HCT116 (cell line): Measurements from ENCODE around the gene SYNE3. TPM values are rescaled to one million over a fixed set of nuclear protein-coding genes. Genes with fewer than 3 reads are reported as not detected.

Experiments
- ATAC-seq: fragments of 200-7000 bp; cut with Tn5 transposase; 2 replicates; pipeline ENCODE4 v1.9.1; 2020; ENCODE audit warnings: mild to moderate bottlenecking, moderate library complexity
- BruUV-seq: library from RNA; stranded (reverse); fragments of 400-500 nt; replicated peaks from 2 replicates; lab custom pipeline; 2021; lab: Mats Ljungman, UMichigan
- CTCF ChIA-PET: fragments of 300-600 bp; sonication (Branson Sonifier 250); formaldehyde crosslinking; loops from one replicate; lab custom pipeline; 2021; ENCODE audit warnings: antibody characterized with exemption; lab: Charles Lee
- POLR2A ChIA-PET: fragments of 300-600, 350-600 bp; sonication (Branson Sonifier 250); formaldehyde crosslinking; loops from one replicate; lab custom pipeline; 2021; ENCODE audit warnings: antibody characterized with exemption; lab: Charles Lee
- RAD21 ChIA-PET, 2 experiments: fragments of 300-600 bp; sonication (Branson Sonifier 250); formaldehyde crosslinking; loops; one replicate each; lab custom pipeline; 2023; ENCODE audit warnings: low total read pairs in 2 of 2; ENCODE audit not compliant: uncharacterized antibody in 2 of 2, unreplicated experiment in 2 of 2, low non-redundant PET in 1 of 2; lab: Charles Lee
- DNase-seq: peaks from one replicate; pipeline ENCODE4 v3.0.0-alpha.2; 2010; ENCODE audit warnings: low read depth, low spot score
- H2AFZ ChIP-seq: fragments of 200-600 bp; shearing (Covaris generic), sonication (generic); 2 replicates; pipeline ENCODE4 v1.6.1; 2017; ENCODE audit warnings: low read depth, mixed run types, mixed read lengths, antibody characterized with exemption, low read length; ENCODE audit not compliant: poor library complexity, severe bottlenecking
- H3K27ac ChIP-seq: 2 replicates; pipeline ENCODE4 v1.5.1; 2012; ENCODE audit warnings: low read depth, low read length
- H3K27me3 ChIP-seq: fragments of 200-600 bp; sonication (generic); 2 replicates; pipeline ENCODE4 v1.6.1; 2016; ENCODE audit warnings: mixed run types, low read length, mixed read lengths; ENCODE audit not compliant: insufficient read depth
- H3K36me3 ChIP-seq, 2 experiments: fragments of 200-500 bp in 1 of 2; fragments of 200-600 bp in 1 of 2; sonication (Bioruptor generic) in 1 of 2; sonication (generic) in 1 of 2; 2 replicates each; pipeline versions ENCODE4 v1.5.1 to v1.6.1; 2014 to 2016; ENCODE audit warnings: low read length in 2 of 2, inconsistent platforms in 1 of 2, mixed read lengths in 1 of 2, mixed run types in 1 of 2; ENCODE audit not compliant: insufficient read depth in 2 of 2, control insufficient read depth in 1 of 2
- H3K4me1 ChIP-seq, 2 experiments: fragments of 200-600 bp in 1 of 2; sonication (generic) in 1 of 2; 2 replicates each; pipeline versions ENCODE4 v1.5.1 to v1.6.1; 2012 to 2017; ENCODE audit warnings: low read length in 2 of 2, inconsistent platforms in 1 of 2, mild to moderate bottlenecking in 1 of 2, mixed read lengths in 1 of 2, mixed run types in 1 of 2, moderate library complexity in 1 of 2; ENCODE audit not compliant: insufficient read depth in 2 of 2, control insufficient read depth in 1 of 2
- H3K4me2 ChIP-seq: fragments of 200-600 bp; sonication (generic); 2 replicates; pipeline ENCODE4 v1.6.1; 2017; ENCODE audit warnings: mixed run types, low read length, mixed read lengths
- H3K4me3 ChIP-seq, 2 experiments: fragments of 200-600 bp in 1 of 2; sonication (generic) in 1 of 2; replicated peaks in 1 of 2; 2 replicates each; pipeline ENCODE4 v1.5.1; 2011 to 2016; ENCODE audit warnings: low read length in 2 of 2, control low read depth in 1 of 2, low read depth in 1 of 2, mild to moderate bottlenecking in 1 of 2, mixed read lengths in 1 of 2, mixed run types in 1 of 2
- H3K79me2 ChIP-seq: fragments of 200-600 bp; sonication (generic); 2 replicates; pipeline ENCODE4 v1.6.1; 2017; ENCODE audit warnings: mild to moderate bottlenecking, mixed run types, low read length, moderate library complexity, mixed read lengths; ENCODE audit not compliant: insufficient read depth
- H3K9ac ChIP-seq: fragments of 200-600 bp; sonication (generic); 2 replicates; pipeline ENCODE4 v1.6.1; 2016; ENCODE audit warnings: low read length, mixed read lengths
- H3K9me2 ChIP-seq: fragments of 200-600 bp; sonication (generic), shearing (Covaris generic); 2 replicates; pipeline ENCODE4 v1.6.1; 2017; ENCODE audit warnings: mixed run types, mild to moderate bottlenecking, moderate library complexity; ENCODE audit not compliant: insufficient read depth
- H3K9me3 ChIP-seq, 2 experiments: fragments of 200-500 bp in 1 of 2; fragments of 200-600 bp in 1 of 2; sonication (Bioruptor generic) in 1 of 2; sonication (generic) in 1 of 2; 2 replicates each; pipeline ENCODE4 v1.6.1; 2014 to 2017; ENCODE audit warnings: low read length in 2 of 2, mixed read lengths in 2 of 2, inconsistent platforms in 1 of 2, low read depth in 1 of 2, mild to moderate bottlenecking in 1 of 2, mixed run types in 1 of 2, moderate library complexity in 1 of 2; ENCODE audit not compliant: control insufficient read depth in 1 of 2, insufficient read depth in 1 of 2
- H4K20me1 ChIP-seq: fragments of 200-600 bp; sonication (generic), shearing (Covaris generic); 2 replicates; pipeline ENCODE4 v1.6.1; 2017; ENCODE audit warnings: mixed run types, mild to moderate bottlenecking, moderate library complexity; ENCODE audit not compliant: insufficient read depth
- EGR1 ChIP-seq: IDR thresholded peaks from 2 replicates; pipeline ENCODE4 v1.6.1; 2012; ENCODE audit warnings: low read depth
- ELF1 ChIP-seq: IDR thresholded peaks from 2 replicates; pipeline ENCODE4 v1.6.1; 2012; ENCODE audit warnings: low read depth, borderline replicate concordance
- EZH2 ChIP-seq: fragments of 200-600 bp; sonication (generic); IDR thresholded peaks from 2 replicates; pipeline ENCODE4 v1.6.1; 2017; ENCODE audit warnings: antibody characterized with exemption, mixed run types
- FOSL1 ChIP-seq: IDR thresholded peaks from 2 replicates; pipeline ENCODE4 v1.6.1; 2012; ENCODE audit warnings: low read depth
- JUND ChIP-seq: IDR thresholded peaks from 2 replicates; pipeline ENCODE4 v1.6.1; 2012
- MAX ChIP-seq: IDR thresholded peaks from 2 replicates; pipeline ENCODE4 v1.6.1; 2012
- POLR2AphosphoS5 ChIP-seq: IDR thresholded peaks from 2 replicates; pipeline ENCODE4 v1.6.1; 2011; ENCODE audit warnings: mild to moderate bottlenecking, low read depth, low read length, moderate library complexity
- SIN3A ChIP-seq: IDR thresholded peaks from 2 replicates; pipeline ENCODE4 v1.6.1; 2012; ENCODE audit warnings: low read depth
- SRF ChIP-seq: IDR thresholded peaks from 2 replicates; pipeline ENCODE4 v1.6.1; 2012; ENCODE audit warnings: low read depth
- YY1 ChIP-seq: IDR thresholded peaks from 2 replicates; pipeline ENCODE4 v1.6.1; 2011; ENCODE audit warnings: low read length, low read depth, moderate library complexity, mild to moderate bottlenecking; ENCODE audit not compliant: insufficient replicate concordance; ENCODE audit errors: extremely low read depth
- ZFX ChIP-seq: fragments of 450-650 bp; IDR thresholded peaks from 2 replicates; pipeline ENCODE4 v1.6.1; 2017
- ZNF274 ChIP-seq: fragments of 200-500 bp; sonication (Bioruptor generic); IDR thresholded peaks from 2 replicates; pipeline ENCODE4 v1.6.1; 2014; ENCODE audit warnings: mild to moderate bottlenecking, low read depth, low read length, inconsistent platforms
- intact Hi-C: fragments of 100-400 bp; cut with micrococcal nuclease; formaldehyde crosslinking; loops from 2 replicates; pipeline ENCODE4 v1.10.0; 2022
- total RNA-seq: library from RNA; stranded (reverse); gene quantifications from one replicate; pipeline ENCODE4 v1.2.1, GENCODE V29; 2021; ENCODE audit not compliant: unreplicated experiment
- TF ChIP-seq, protein P1 (sequence below), 3 experiments: fragments of 200-600 bp in 1 of 3; sonication (generic) in 1 of 3; IDR thresholded peaks in 2 of 3; conservative IDR thresholded peaks in 1 of 3; 2 replicates each; pipeline ENCODE4 v1.5.1; 2012 to 2017; ENCODE audit warnings: low read depth in 2 of 3, low read length in 2 of 3, antibody characterized with exemption in 1 of 3, borderline replicate concordance in 1 of 3, control low read depth in 1 of 3, mild to moderate bottlenecking in 1 of 3, mixed read lengths in 1 of 3, mixed run types in 1 of 3, moderate library complexity in 1 of 3; ENCODE audit not compliant: insufficient read depth in 1 of 3
- TF ChIP-seq, protein P2 (sequence below): IDR thresholded peaks from 2 replicates; pipeline ENCODE4 v1.6.1; 2011; ENCODE audit warnings: mild to moderate bottlenecking, low read length, moderate library complexity; ENCODE audit not compliant: insufficient replicate concordance; ENCODE audit errors: extremely low read depth

The SYNE3 gene
- total RNA-seq, 1 experiment from 2014 or later = 3.6 TPM

DNA sequence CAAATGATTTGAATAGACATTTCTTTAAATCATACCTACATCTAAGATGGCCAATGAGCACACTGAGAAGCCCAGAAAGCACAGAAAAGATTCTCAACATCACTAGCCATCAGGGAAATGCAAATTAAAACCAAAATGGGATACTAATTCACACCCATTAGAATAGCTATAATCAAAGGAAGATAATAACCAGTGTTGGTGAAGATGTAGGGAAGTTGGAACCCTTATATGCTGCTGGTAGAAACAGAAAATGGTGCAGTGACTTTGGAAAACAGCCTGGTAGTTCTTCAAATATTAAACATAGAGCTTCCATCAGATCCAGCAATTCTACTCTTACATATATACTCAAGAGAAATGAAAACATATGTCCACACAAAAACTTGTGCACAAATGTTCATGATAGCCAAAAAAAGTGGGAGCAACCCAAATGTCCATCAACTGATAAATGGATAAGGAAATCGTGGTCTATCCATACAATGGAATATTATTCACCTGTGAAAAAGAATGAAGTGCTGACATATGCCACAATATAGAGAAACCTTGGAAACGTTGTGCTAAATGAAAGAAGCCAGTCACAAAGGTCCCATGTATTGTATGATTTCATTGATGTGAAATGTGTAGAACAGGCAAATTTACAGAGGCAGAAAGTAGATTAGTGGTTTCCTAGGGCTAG, 24.4 kb downstream of the SYNE3 start:
- no peaks in the 10 kb centered on the region for H4K20me1 ChIP-seq
- BruUV-seq = no TSS peak
- ChIA-PET POLR2A (no interaction called here), RAD21 (no interaction called here), CTCF (no interaction called here)
- H3K4me2 ChIP-seq = no peak overlapping the region
- H3K9me2 ChIP-seq = no peaks in the 10 kb centered on the region
- ATAC-seq = no peak
- H3K9me3 ChIP-seq = no peaks in the 10 kb centered on the region
- no peak overlapping the region for H2AFZ ChIP-seq
- no peak overlapping the region for H3K27ac ChIP-seq
- no peak overlapping the region for H3K4me3 ChIP-seq
- DNase-seq = no peak
- H3K79me2 ChIP-seq = no peaks in the 10 kb centered on the region
- H3K36me3 ChIP-seq = no peaks in the 10 kb centered on the region
- intact Hi-C loops = no loop called here
- no peak overlapping the region for H3K9ac ChIP-seq
- H3K4me1 ChIP-seq = peaks cover 0 to 10% of the 10 kb centered on the region in 2 experiments; a peak in 1 of 4 replicates
- TF ChIP-seq ELF1 = no peak
- TF ChIP-seq, protein P1, sequence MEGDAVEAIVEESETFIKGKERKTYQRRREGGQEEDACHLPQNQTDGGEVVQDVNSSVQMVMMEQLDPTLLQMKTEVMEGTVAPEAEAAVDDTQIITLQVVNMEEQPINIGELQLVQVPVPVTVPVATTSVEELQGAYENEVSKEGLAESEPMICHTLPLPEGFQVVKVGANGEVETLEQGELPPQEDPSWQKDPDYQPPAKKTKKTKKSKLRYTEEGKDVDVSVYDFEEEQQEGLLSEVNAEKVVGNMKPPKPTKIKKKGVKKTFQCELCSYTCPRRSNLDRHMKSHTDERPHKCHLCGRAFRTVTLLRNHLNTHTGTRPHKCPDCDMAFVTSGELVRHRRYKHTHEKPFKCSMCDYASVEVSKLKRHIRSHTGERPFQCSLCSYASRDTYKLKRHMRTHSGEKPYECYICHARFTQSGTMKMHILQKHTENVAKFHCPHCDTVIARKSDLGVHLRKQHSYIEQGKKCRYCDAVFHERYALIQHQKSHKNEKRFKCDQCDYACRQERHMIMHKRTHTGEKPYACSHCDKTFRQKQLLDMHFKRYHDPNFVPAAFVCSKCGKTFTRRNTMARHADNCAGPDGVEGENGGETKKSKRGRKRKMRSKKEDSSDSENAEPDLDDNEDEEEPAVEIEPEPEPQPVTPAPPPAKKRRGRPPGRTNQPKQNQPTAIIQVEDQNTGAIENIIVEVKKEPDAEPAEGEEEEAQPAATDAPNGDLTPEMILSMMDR (IDR thresholded peaks at IDR 0.05 in 2 of 3, conservative IDR thresholded peaks at IDR 0.05 in 1 of 3; ENCODE audit: borderline replicate concordance in 1 of 3, insufficient read depth in 1 of 3, low read depth in 2 of 3, low read length in 2 of 3) = no peak
- no peak for TF ChIP-seq SRF
- no peak for TF ChIP-seq ZNF274
- TF ChIP-seq MAX = no peak
- TF ChIP-seq YY1 = no peak
- TF ChIP-seq POLR2AphosphoS5 = no peak
- TF ChIP-seq, protein P2, sequence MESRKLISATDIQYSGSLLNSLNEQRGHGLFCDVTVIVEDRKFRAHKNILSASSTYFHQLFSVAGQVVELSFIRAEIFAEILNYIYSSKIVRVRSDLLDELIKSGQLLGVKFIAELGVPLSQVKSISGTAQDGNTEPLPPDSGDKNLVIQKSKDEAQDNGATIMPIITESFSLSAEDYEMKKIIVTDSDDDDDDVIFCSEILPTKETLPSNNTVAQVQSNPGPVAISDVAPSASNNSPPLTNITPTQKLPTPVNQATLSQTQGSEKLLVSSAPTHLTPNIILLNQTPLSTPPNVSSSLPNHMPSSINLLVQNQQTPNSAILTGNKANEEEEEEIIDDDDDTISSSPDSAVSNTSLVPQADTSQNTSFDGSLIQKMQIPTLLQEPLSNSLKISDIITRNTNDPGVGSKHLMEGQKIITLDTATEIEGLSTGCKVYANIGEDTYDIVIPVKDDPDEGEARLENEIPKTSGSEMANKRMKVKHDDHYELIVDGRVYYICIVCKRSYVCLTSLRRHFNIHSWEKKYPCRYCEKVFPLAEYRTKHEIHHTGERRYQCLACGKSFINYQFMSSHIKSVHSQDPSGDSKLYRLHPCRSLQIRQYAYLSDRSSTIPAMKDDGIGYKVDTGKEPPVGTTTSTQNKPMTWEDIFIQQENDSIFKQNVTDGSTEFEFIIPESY = no peak
- no peak for TF ChIP-seq FOSL1
- no peak for TF ChIP-seq JUND
- no peak for TF ChIP-seq ZFX
- TF ChIP-seq SIN3A = no peak
- TF ChIP-seq EGR1 = no peak
- no peak for TF ChIP-seq EZH2
- no peaks in the 10 kb centered on the region for H3K27me3 ChIP-seq
